ENCODE measurements around the gene DPP3.

- no peak for TF ChIP-seq CTCF (IDR thresholded peaks at IDR 0.05)
- no peak for TF ChIP-seq POLR2A (IDR thresholded peaks at IDR 0.05)
These were observed 10.2 kb upstream of the DPP3 start for GRCh38 chr11:66470015-66470414.

Data from adrenal gland (tissue), 5 donors.